ENCODE measurements around the gene GOLGA6L10. TPM values are rescaled to one million over a fixed set of nuclear protein-coding genes. Genes with fewer than 3 reads are reported as not detected.
"Not testable (repeated sequence)": the region's sequence is repeated elsewhere in the genome, so short reads cannot be mapped to it uniquely, and the experiment has no call there.

GOLGA6L10 gene
- total and polyA plus RNA-seq, 4 donors: 2.3 to 8.1 (median 3.9) TPM

GRCh38 chr15:82345176-82345575 lies 4.1 kb downstream of the GOLGA6L10 start:
- H3K4me1 ChIP-seq (ENCODE audit: control insufficient read depth, insufficient read depth, low read length); H3K4me3 ChIP-seq (ENCODE audit: low read depth, low read length); H3K36me3 ChIP-seq (ENCODE audit: control insufficient read depth, insufficient read depth, low read length); H3K27ac ChIP-seq (ENCODE audit: low read depth, low read length); H3K27me3 ChIP-seq (ENCODE audit: control insufficient read depth, insufficient read depth, low read length); H3K9me3 ChIP-seq (ENCODE audit: control insufficient read depth, insufficient read depth, low read length); DNase-seq (ENCODE audit: low read depth in 4 of 6, low spot score in 6 of 6): not testable (repeated sequence)
- no CpG with 5 or more reads among the region's 2 CpGs for WGBS (ENCODE audit: insufficient coverage)

GRCh38 chr15:82344421-82344820 lies 4.9 kb downstream of the GOLGA6L10 start:
- H3K9me3 ChIP-seq (ENCODE audit: control insufficient read depth, insufficient read depth, low read length); DNase-seq (ENCODE audit: low read depth in 4 of 6, low spot score in 6 of 6); H3K27me3 ChIP-seq (ENCODE audit: control insufficient read depth, insufficient read depth, low read length); H3K36me3 ChIP-seq (ENCODE audit: control insufficient read depth, insufficient read depth, low read length); H3K4me3 ChIP-seq (ENCODE audit: low read depth, low read length); H3K27ac ChIP-seq (ENCODE audit: low read depth, low read length); H3K4me1 ChIP-seq (ENCODE audit: control insufficient read depth, insufficient read depth, low read length): not testable (repeated sequence)
- no CpG with 5 or more reads among the region's 12 CpGs for WGBS (ENCODE audit: insufficient coverage)

GRCh38 chr15:82343851-82344250 lies 5.4 kb downstream of the GOLGA6L10 start:
- not testable (repeated sequence) for H3K36me3 ChIP-seq (ENCODE audit: control insufficient read depth, insufficient read depth, low read length); H3K27me3 ChIP-seq (ENCODE audit: control insufficient read depth, insufficient read depth, low read length); H3K4me3 ChIP-seq (ENCODE audit: low read depth, low read length); DNase-seq (ENCODE audit: low read depth in 4 of 6, low spot score in 6 of 6); H3K27ac ChIP-seq (ENCODE audit: low read depth, low read length); H3K4me1 ChIP-seq (ENCODE audit: control insufficient read depth, insufficient read depth, low read length); H3K9me3 ChIP-seq (ENCODE audit: control insufficient read depth, insufficient read depth, low read length)
- no CpG with 5 or more reads among the region's 5 CpGs for WGBS (ENCODE audit: insufficient coverage)

GRCh38 chr15:82342632-82343374 lies 6.5 kb downstream of the GOLGA6L10 start:
- H3K4me1 ChIP-seq (ENCODE audit: control insufficient read depth, insufficient read depth, low read length); H3K36me3 ChIP-seq (ENCODE audit: control insufficient read depth, insufficient read depth, low read length); H3K27ac ChIP-seq (ENCODE audit: low read depth, low read length); H3K9me3 ChIP-seq (ENCODE audit: control insufficient read depth, insufficient read depth, low read length); H3K27me3 ChIP-seq (ENCODE audit: control insufficient read depth, insufficient read depth, low read length); DNase-seq (ENCODE audit: low read depth in 4 of 6, low spot score in 6 of 6); H3K4me3 ChIP-seq (ENCODE audit: low read depth, low read length): not testable (repeated sequence)
- 26% methylated on average over 2 of the region's 11 CpGs for WGBS (ENCODE audit: insufficient coverage)

GRCh38 chr15:82338573-82338972 lies 10.7 kb downstream of the GOLGA6L10 start:
- not testable (repeated sequence) for H3K27me3 ChIP-seq (ENCODE audit: control insufficient read depth, insufficient read depth, low read length); DNase-seq (ENCODE audit: low read depth in 4 of 6, low spot score in 6 of 6); H3K36me3 ChIP-seq (ENCODE audit: control insufficient read depth, insufficient read depth, low read length); H3K4me3 ChIP-seq (ENCODE audit: low read depth, low read length); H3K27ac ChIP-seq (ENCODE audit: low read depth, low read length); H3K9me3 ChIP-seq (ENCODE audit: control insufficient read depth, insufficient read depth, low read length); H3K4me1 ChIP-seq (ENCODE audit: control insufficient read depth, insufficient read depth, low read length)
- WGBS (ENCODE audit: insufficient coverage): 88% methylated on average over 8 of the region's 8 CpGs

GRCh38 chr15:82338053-82338452 lies 11.2 kb downstream of the GOLGA6L10 start:
- not testable (repeated sequence) for H3K36me3 ChIP-seq (ENCODE audit: control insufficient read depth, insufficient read depth, low read length); DNase-seq (ENCODE audit: low read depth in 4 of 6, low spot score in 6 of 6); H3K27me3 ChIP-seq (ENCODE audit: control insufficient read depth, insufficient read depth, low read length); H3K4me1 ChIP-seq (ENCODE audit: control insufficient read depth, insufficient read depth, low read length); H3K9me3 ChIP-seq (ENCODE audit: control insufficient read depth, insufficient read depth, low read length); H3K4me3 ChIP-seq (ENCODE audit: low read depth, low read length); H3K27ac ChIP-seq (ENCODE audit: low read depth, low read length)
- WGBS (ENCODE audit: insufficient coverage): no CpG with 5 or more reads among the region's 11 CpGs

GRCh38 chr15:82337051-82337450 lies 12.2 kb downstream of the GOLGA6L10 start:
- H3K27ac ChIP-seq (ENCODE audit: low read depth, low read length); H3K9me3 ChIP-seq (ENCODE audit: control insufficient read depth, insufficient read depth, low read length); H3K4me1 ChIP-seq (ENCODE audit: control insufficient read depth, insufficient read depth, low read length); H3K4me3 ChIP-seq (ENCODE audit: low read depth, low read length); H3K36me3 ChIP-seq (ENCODE audit: control insufficient read depth, insufficient read depth, low read length); H3K27me3 ChIP-seq (ENCODE audit: control insufficient read depth, insufficient read depth, low read length); DNase-seq (ENCODE audit: low read depth in 4 of 6, low spot score in 6 of 6): not testable (repeated sequence)
- WGBS (ENCODE audit: insufficient coverage): 92% methylated on average over 3 of the region's 5 CpGs

- H3K4me3 ChIP-seq (ENCODE audit: low read depth, low read length); H3K27ac ChIP-seq (ENCODE audit: low read depth, low read length); H3K9me3 ChIP-seq (ENCODE audit: control insufficient read depth, insufficient read depth, low read length); DNase-seq (ENCODE audit: low read depth in 4 of 6, low spot score in 6 of 6); H3K4me1 ChIP-seq (ENCODE audit: control insufficient read depth, insufficient read depth, low read length); H3K27me3 ChIP-seq (ENCODE audit: control insufficient read depth, insufficient read depth, low read length); H3K36me3 ChIP-seq (ENCODE audit: control insufficient read depth, insufficient read depth, low read length): not testable (repeated sequence)
- WGBS (ENCODE audit: insufficient coverage): no CpG with 5 or more reads among the region's 10 CpGs
Observed at GRCh38 chr15:82336180-82336647, 13.1 kb downstream of the GOLGA6L10 start.

- H3K4me3 ChIP-seq (ENCODE audit: low read depth, low read length); H3K27ac ChIP-seq (ENCODE audit: low read depth, low read length); H3K36me3 ChIP-seq (ENCODE audit: control insufficient read depth, insufficient read depth, low read length); H3K4me1 ChIP-seq (ENCODE audit: control insufficient read depth, insufficient read depth, low read length); H3K9me3 ChIP-seq (ENCODE audit: control insufficient read depth, insufficient read depth, low read length); H3K27me3 ChIP-seq (ENCODE audit: control insufficient read depth, insufficient read depth, low read length); DNase-seq (ENCODE audit: low read depth in 4 of 6, low spot score in 6 of 6): not testable (repeated sequence)
- 80% methylated on average over 1 of the region's 2 CpGs for WGBS (ENCODE audit: insufficient coverage)
Observed at GRCh38 chr15:82335006-82335405, 14.3 kb downstream of the GOLGA6L10 start.

- WGBS (ENCODE audit: insufficient coverage): no CpG with 5 or more reads among the region's 9 CpGs
- not testable (repeated sequence) for H3K9me3 ChIP-seq (ENCODE audit: control insufficient read depth, insufficient read depth, low read length); DNase-seq (ENCODE audit: low read depth in 4 of 6, low spot score in 6 of 6)
Observed at GRCh38 chr15:82334554-82334932, 14.7 kb downstream of the GOLGA6L10 start.

More at GRCh38 chr15:82334554-82334932, 14.7 kb downstream of the GOLGA6L10 start:
- not testable (repeated sequence) for H3K36me3 ChIP-seq (ENCODE audit: control insufficient read depth, insufficient read depth, low read length); H3K4me3 ChIP-seq (ENCODE audit: low read depth, low read length); H3K4me1 ChIP-seq (ENCODE audit: control insufficient read depth, insufficient read depth, low read length); H3K27ac ChIP-seq (ENCODE audit: low read depth, low read length); H3K27me3 ChIP-seq (ENCODE audit: control insufficient read depth, insufficient read depth, low read length)
